Hepatocyte (in vitro differentiated cells): ENCODE data around the gene MBD3L2B. TPM values are rescaled to one million over a fixed set of nuclear protein-coding genes. Genes with fewer than 3 reads are reported as not detected.
"Not testable (repeated sequence)": the region's sequence is repeated elsewhere in the genome, so short reads cannot be mapped to it uniquely, and the experiment has no call there.

Experiments used
- DNase-seq: peaks from one replicate; pipeline ENCODE4 v3.0.0-alpha.2; 2016; ENCODE audit warnings: low spot score
- H2AFZ ChIP-seq: fragments of 200-600 bp; sonication (generic); 2 replicates; pipeline ENCODE4 v1.6.0; 2016; ENCODE audit warnings: antibody characterized with exemption, mild to moderate bottlenecking
- H3K27ac ChIP-seq: fragments of 200-600 bp; sonication (generic); 2 replicates; pipeline ENCODE4 v1.5.1; 2016; ENCODE audit warnings: mild to moderate bottlenecking
- H3K27me3 ChIP-seq: fragments of 200-600 bp; sonication (generic); 2 replicates; pipeline ENCODE4 v1.6.1; 2016
- H3K36me3 ChIP-seq: fragments of 200-600 bp; sonication (generic); replicated peaks from 2 replicates; pipeline ENCODE4 v1.5.1; 2016; ENCODE audit warnings: low read depth; ENCODE audit not compliant: insufficient read depth
- H3K4me1 ChIP-seq: fragments of 200-600 bp; sonication (generic); 2 replicates; pipeline ENCODE4 v1.5.1; 2016; ENCODE audit warnings: mild to moderate bottlenecking, moderate library complexity; ENCODE audit not compliant: insufficient read depth
- H3K4me2 ChIP-seq: fragments of 200-600 bp; sonication (generic); 2 replicates; pipeline ENCODE4 v1.6.0; 2016
- H3K4me3 ChIP-seq: fragments of 200-600 bp; sonication (generic); 2 replicates; pipeline ENCODE4 v1.5.1; 2016; ENCODE audit warnings: mild to moderate bottlenecking
- H3K79me2 ChIP-seq: fragments of 200-600 bp; sonication (generic); 2 replicates; pipeline ENCODE4 v1.6.0; 2017; ENCODE audit warnings: mild to moderate bottlenecking
- H3K9me2 ChIP-seq: fragments of 200-600 bp; sonication (generic); replicated peaks from 2 replicates; pipeline ENCODE4 v1.6.0; 2017; ENCODE audit warnings: mild to moderate bottlenecking; ENCODE audit not compliant: insufficient read depth
- H3K9me3 ChIP-seq: fragments of 200-600 bp; sonication (generic); 2 replicates; pipeline ENCODE4 v1.5.1; 2016; ENCODE audit warnings: low read depth, mild to moderate bottlenecking
- H4K20me1 ChIP-seq: fragments of 200-600 bp; sonication (generic); 2 replicates; pipeline ENCODE4 v1.6.0; 2016; ENCODE audit warnings: mild to moderate bottlenecking; ENCODE audit not compliant: insufficient read depth, poor library complexity, severe bottlenecking
- EZH2 ChIP-seq: fragments of 200-600 bp; sonication (generic); IDR thresholded peaks from 2 replicates; pipeline ENCODE4 v1.6.1; 2016; ENCODE audit warnings: antibody characterized with exemption, mild to moderate bottlenecking, borderline replicate concordance
- EZH2phosphoT487 ChIP-seq: fragments of 200-600 bp; sonication (generic); IDR thresholded peaks from one replicate; pipeline ENCODE4 v1.6.1; 2018; ENCODE audit warnings: antibody characterized with exemption, mild to moderate bottlenecking, low read depth, moderate library complexity; ENCODE audit not compliant: unreplicated experiment, severe bottlenecking
- WGBS: methylation state at CpG from one replicate; pipeline ENCODE4 v1.1.6; 2016; ENCODE audit warnings: low lambda C conversion rate; ENCODE audit errors: missing lambda C conversion rate; 5-methylcytosine and 5-hydroxymethylcytosine counted together
- polyA plus RNA-seq: library from polyadenylated mRNA; unstranded; fragments of >200 nt; fragmentation: Nextera tagmentation; extraction: Ambion mirVana; gene quantifications from 2 replicates; pipeline ENCODE4 v1.2.1, GENCODE V29; 2016
- total RNA-seq: library from RNA; depleted of rRNA; stranded (reverse); fragments of >200 nt; gene quantifications from 2 replicates; pipeline ENCODE4 v1.2.3, GENCODE V29; 2014
- TF ChIP-seq, protein P1 (sequence below): fragments of 200-600 bp; sonication (generic); IDR thresholded peaks from 2 replicates; pipeline ENCODE4 v1.5.1; 2016; ENCODE audit warnings: antibody characterized with exemption, mild to moderate bottlenecking; ENCODE audit not compliant: poor library complexity

MBD3L2B gene
- total and polyA plus RNA-seq, 2 experiments from 2014 or later, result not detected

- no CpG with 5 or more reads among the region's 1 CpG for WGBS
- not testable (repeated sequence) for H3K4me3 ChIP-seq, H3K27ac ChIP-seq, H3K9me2 ChIP-seq, H3K4me2 ChIP-seq, H3K9me3 ChIP-seq, H4K20me1 ChIP-seq, H3K4me1 ChIP-seq, H2AFZ ChIP-seq, H3K36me3 ChIP-seq, DNase-seq, H3K27me3 ChIP-seq, H3K79me2 ChIP-seq
These were observed 7.6 kb upstream of the MBD3L2B start for GRCh38 chr19:7028790-7029189.

DNA sequence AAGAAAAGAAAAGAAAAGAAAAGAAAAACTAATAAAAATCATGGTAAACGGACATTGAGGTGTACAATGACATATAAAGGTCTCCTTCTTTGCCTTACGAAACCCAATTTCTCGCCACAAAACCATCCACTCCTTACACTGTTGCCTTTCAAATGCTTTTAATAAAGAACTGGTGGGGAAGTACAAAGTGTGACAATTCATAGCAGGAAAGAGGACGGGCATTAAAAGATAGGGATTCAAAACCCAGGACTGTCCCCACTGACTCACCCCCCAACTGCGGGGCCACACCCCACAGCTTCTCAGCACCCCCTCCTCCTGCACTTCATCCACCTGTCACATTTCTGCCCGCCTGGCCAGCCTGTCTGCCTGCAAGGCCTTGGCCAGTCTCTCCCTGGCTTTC, 2.4 kb downstream of the MBD3L2B start:
- H4K20me1 ChIP-seq, result no peaks in the 10 kb centered on the region

DNA sequence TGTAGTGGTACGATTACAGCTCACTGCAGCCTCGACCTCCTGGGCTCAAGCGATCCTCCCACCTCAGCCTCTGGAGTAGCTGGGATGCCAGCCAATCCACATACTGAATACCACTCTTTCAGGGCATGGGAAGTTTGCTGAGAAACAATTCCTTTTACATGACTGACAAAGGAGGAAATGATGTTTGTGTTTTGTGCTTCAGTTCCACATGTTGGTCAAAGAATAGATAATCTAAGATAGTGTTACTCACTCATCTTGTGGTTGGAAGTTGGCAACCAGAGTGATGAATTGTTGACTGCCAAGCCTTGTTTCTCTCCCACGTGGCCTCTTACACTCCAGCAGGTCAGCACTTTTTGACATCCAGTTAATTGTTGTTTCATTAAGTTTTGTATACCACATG, 7.6 kb downstream of the MBD3L2B start:
- no peaks in the 10 kb centered on the region for H3K9me3 ChIP-seq
- H2AFZ ChIP-seq, result no peak overlapping the region
- no peaks in the 10 kb centered on the region for H4K20me1 ChIP-seq
- no peak overlapping the region for H3K4me3 ChIP-seq
- WGBS, result 67% methylated on average over 4 of the region's 4 CpGs
- no peaks in the 10 kb centered on the region for H3K79me2 ChIP-seq
- DNase-seq, result no peak
- H3K27me3 ChIP-seq, result no peaks in the 10 kb centered on the region
- no peak overlapping the region for H3K4me2 ChIP-seq
- H3K9me2 ChIP-seq, result no peaks in the 10 kb centered on the region
- no peak for TF ChIP-seq EZH2
- TF ChIP-seq, protein P1, sequence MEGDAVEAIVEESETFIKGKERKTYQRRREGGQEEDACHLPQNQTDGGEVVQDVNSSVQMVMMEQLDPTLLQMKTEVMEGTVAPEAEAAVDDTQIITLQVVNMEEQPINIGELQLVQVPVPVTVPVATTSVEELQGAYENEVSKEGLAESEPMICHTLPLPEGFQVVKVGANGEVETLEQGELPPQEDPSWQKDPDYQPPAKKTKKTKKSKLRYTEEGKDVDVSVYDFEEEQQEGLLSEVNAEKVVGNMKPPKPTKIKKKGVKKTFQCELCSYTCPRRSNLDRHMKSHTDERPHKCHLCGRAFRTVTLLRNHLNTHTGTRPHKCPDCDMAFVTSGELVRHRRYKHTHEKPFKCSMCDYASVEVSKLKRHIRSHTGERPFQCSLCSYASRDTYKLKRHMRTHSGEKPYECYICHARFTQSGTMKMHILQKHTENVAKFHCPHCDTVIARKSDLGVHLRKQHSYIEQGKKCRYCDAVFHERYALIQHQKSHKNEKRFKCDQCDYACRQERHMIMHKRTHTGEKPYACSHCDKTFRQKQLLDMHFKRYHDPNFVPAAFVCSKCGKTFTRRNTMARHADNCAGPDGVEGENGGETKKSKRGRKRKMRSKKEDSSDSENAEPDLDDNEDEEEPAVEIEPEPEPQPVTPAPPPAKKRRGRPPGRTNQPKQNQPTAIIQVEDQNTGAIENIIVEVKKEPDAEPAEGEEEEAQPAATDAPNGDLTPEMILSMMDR, result no peak
- H3K36me3 ChIP-seq, result no peaks in the 10 kb centered on the region
- no peaks in the 10 kb centered on the region for H3K4me1 ChIP-seq
- no peak overlapping the region for H3K27ac ChIP-seq

More for the DNA sequence above, 2.4 kb downstream of the MBD3L2B start:
- Histone ChIP-seq H3K79me2 (no peaks in the 10 kb centered on the region), H3K4me1 (no peaks in the 10 kb centered on the region), H3K9me2 (no peaks in the 10 kb centered on the region), H3K27me3 (no peaks in the 10 kb centered on the region), H3K9me3 (no peaks in the 10 kb centered on the region), H2AFZ (no peak overlapping the region), H3K36me3 (no peaks in the 10 kb centered on the region), H3K27ac (no peak overlapping the region), H3K4me2 (no peak overlapping the region), H3K4me3 (no peak overlapping the region)
- 81% methylated on average over 6 of the region's 6 CpGs for WGBS
- no peak for DNase-seq
- no peak for TF ChIP-seq EZH2
- no peak for TF ChIP-seq EZH2phosphoT487
- TF ChIP-seq, protein P1, result no peak

GRCh38 chr19:7010722-7011593, 10.3 kb downstream of the MBD3L2B start:
- Histone ChIP-seq H3K27me3 (no peaks in the 10 kb centered on the region), H2AFZ (no peak overlapping the region), H3K27ac (no peak overlapping the region), H3K36me3 (no peaks in the 10 kb centered on the region), H3K9me3 (no peaks in the 10 kb centered on the region), H4K20me1 (no peaks in the 10 kb centered on the region), H3K4me1 (no peaks in the 10 kb centered on the region), H3K4me3 (no peak overlapping the region), H3K4me2 (no peak overlapping the region), H3K9me2 (no peaks in the 10 kb centered on the region), H3K79me2 (no peaks in the 10 kb centered on the region)
- TF ChIP-seq, protein P1, result no peak
- no peak for TF ChIP-seq EZH2phosphoT487
- TF ChIP-seq EZH2, result no peak
- DNase-seq, result no peak
- 79% methylated on average over 12 of the region's 12 CpGs for WGBS
